ENCODE measurements around the gene GPR4. TPM values are rescaled to one million over a fixed set of nuclear protein-coding genes. Genes with fewer than 3 reads are reported as not detected.

The GPR4 gene
- total RNA-seq, 1 experiment from 2014 or later: 0.23 TPM

DNA sequence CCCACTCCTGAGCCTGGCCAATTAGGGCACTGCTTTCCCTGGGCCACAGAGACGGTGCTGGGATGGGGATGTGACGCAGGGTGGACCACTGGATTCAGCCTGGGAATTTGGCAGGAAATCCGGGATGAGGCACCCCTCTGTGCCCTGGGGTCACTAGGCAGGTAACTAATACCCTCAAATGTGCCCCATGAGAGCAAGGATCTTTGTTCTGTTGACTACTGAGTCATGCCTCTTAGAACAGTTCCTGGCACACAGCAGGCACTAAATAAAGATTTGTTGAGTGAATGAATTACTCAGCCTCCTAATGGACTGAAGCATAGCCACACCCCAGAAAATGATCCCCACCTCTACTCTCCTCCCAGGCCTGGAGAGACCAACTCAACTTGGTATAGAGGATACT is 33.3 kb downstream of the GPR4 start:
- no peaks in the 10 kb centered on the region for H3K36me3 ChIP-seq (ENCODE audit: control insufficient read depth, insufficient read depth, low read length)
- POLR2A ChIA-PET: no interaction called here
- peaks cover 6% of the 10 kb centered on the region; the same call in 1 of the 2 replicates for H3K4me1 ChIP-seq (ENCODE audit: control insufficient read depth, insufficient read depth, low read length)
- in situ Hi-C loops (cut with HindIII; ENCODE audit: low pct_unique_long_range_greater_than_20kb, low sequenced_read_pairs) (no loop called here), intact Hi-C loops (cut with micrococcal nuclease; ENCODE audit: unreplicated experiment) (no loop called here)
- no peak overlapping the region for H3K27ac ChIP-seq (ENCODE audit: low read length)
- BruUV-seq (replicated peaks): no TSS peak
- TF ChIP-seq, protein P1, sequence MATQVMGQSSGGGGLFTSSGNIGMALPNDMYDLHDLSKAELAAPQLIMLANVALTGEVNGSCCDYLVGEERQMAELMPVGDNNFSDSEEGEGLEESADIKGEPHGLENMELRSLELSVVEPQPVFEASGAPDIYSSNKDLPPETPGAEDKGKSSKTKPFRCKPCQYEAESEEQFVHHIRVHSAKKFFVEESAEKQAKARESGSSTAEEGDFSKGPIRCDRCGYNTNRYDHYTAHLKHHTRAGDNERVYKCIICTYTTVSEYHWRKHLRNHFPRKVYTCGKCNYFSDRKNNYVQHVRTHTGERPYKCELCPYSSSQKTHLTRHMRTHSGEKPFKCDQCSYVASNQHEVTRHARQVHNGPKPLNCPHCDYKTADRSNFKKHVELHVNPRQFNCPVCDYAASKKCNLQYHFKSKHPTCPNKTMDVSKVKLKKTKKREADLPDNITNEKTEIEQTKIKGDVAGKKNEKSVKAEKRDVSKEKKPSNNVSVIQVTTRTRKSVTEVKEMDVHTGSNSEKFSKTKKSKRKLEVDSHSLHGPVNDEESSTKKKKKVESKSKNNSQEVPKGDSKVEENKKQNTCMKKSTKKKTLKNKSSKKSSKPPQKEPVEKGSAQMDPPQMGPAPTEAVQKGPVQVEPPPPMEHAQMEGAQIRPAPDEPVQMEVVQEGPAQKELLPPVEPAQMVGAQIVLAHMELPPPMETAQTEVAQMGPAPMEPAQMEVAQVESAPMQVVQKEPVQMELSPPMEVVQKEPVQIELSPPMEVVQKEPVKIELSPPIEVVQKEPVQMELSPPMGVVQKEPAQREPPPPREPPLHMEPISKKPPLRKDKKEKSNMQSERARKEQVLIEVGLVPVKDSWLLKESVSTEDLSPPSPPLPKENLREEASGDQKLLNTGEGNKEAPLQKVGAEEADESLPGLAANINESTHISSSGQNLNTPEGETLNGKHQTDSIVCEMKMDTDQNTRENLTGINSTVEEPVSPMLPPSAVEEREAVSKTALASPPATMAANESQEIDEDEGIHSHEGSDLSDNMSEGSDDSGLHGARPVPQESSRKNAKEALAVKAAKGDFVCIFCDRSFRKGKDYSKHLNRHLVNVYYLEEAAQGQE (IDR thresholded peaks at IDR 0.05; ENCODE audit: insufficient read depth in 1 of 2, low read depth in 2 of 2, low read length in 1 of 2): no peak
- no peaks in the 10 kb centered on the region for H3K27me3 ChIP-seq (ENCODE audit: control insufficient read depth, insufficient read depth, low read length)
- no peaks in the 10 kb centered on the region for H3K9me3 ChIP-seq (ENCODE audit: control insufficient read depth, insufficient read depth, low read depth, low read length)
- CTCF ChIA-PET: no interaction called here
- DNase-seq (ENCODE audit: low read depth, low spot score) (no peak), ATAC-seq (no peak)
- no peak overlapping the region for H3K4me3 ChIP-seq (ENCODE audit: low read depth in 2 of 2, low read length in 2 of 2)

- ChIA-PET CTCF (interaction anchor here (1.4 kb wide), 1 partner anchor 9 kb away, joined by 3 read pairs; no protein-coding TSS in a partner anchor), POLR2A (no interaction called here)
- Histone ChIP-seq H3K4me3 (ENCODE audit: low read depth in 2 of 2, low read length in 2 of 2) (no peak overlapping the region), H3K36me3 (ENCODE audit: control insufficient read depth, insufficient read depth, low read length) (no peaks in the 10 kb centered on the region), H3K27ac (ENCODE audit: low read length) (no peak overlapping the region), H3K27me3 (ENCODE audit: control insufficient read depth, insufficient read depth, low read length) (no peaks in the 10 kb centered on the region), H3K9me3 (ENCODE audit: control insufficient read depth, insufficient read depth, low read depth, low read length) (no peaks in the 10 kb centered on the region), H3K4me1 (ENCODE audit: control insufficient read depth, insufficient read depth, low read length) (peaks cover 6% of the 10 kb centered on the region; the same call in 1 of the 2 replicates)
- ATAC-seq (no peak), DNase-seq (ENCODE audit: low read depth, low spot score) (no peak)
- in situ Hi-C loops (cut with HindIII; ENCODE audit: low pct_unique_long_range_greater_than_20kb, low sequenced_read_pairs) (no loop called here), intact Hi-C loops (cut with micrococcal nuclease; ENCODE audit: unreplicated experiment) (no loop called here)
- no TSS peak for BruUV-seq (replicated peaks)
- TF ChIP-seq, protein P2, sequence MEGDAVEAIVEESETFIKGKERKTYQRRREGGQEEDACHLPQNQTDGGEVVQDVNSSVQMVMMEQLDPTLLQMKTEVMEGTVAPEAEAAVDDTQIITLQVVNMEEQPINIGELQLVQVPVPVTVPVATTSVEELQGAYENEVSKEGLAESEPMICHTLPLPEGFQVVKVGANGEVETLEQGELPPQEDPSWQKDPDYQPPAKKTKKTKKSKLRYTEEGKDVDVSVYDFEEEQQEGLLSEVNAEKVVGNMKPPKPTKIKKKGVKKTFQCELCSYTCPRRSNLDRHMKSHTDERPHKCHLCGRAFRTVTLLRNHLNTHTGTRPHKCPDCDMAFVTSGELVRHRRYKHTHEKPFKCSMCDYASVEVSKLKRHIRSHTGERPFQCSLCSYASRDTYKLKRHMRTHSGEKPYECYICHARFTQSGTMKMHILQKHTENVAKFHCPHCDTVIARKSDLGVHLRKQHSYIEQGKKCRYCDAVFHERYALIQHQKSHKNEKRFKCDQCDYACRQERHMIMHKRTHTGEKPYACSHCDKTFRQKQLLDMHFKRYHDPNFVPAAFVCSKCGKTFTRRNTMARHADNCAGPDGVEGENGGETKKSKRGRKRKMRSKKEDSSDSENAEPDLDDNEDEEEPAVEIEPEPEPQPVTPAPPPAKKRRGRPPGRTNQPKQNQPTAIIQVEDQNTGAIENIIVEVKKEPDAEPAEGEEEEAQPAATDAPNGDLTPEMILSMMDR (IDR thresholded peaks at IDR 0.05): no peak
- TF ChIP-seq TCF7L2 (IDR thresholded peaks at IDR 0.05; ENCODE audit: low read depth, low read length) (no peak), SIN3A (IDR thresholded peaks at IDR 0.05; ENCODE audit: borderline replicate concordance, insufficient read depth, low read depth, low read length) (no peak), POLR2AphosphoS5 (IDR thresholded peaks at IDR 0.05; ENCODE audit: low read depth, low read length) (no peak)
- TF ChIP-seq, protein P1 (IDR thresholded peaks at IDR 0.05; ENCODE audit: insufficient read depth in 1 of 2, low read depth in 2 of 2, low read length in 1 of 2): no peak
Observed at GRCh38 chr19:45567609-45568008, 34.4 kb downstream of the GPR4 start.
